HepG2 (cell line): Measurements from ENCODE around the gene HADHA. TPM values are rescaled to one million over a fixed set of nuclear protein-coding genes. Genes with fewer than 3 reads are reported as not detected.

Experiments used
- ATAC-seq: fragments of 200-7000 bp; cut with Tn5 transposase; 3 replicates; pipeline ENCODE4 v1.9.1; 2020; ENCODE audit warnings: mild to moderate bottlenecking, moderate library complexity
- BruUV-seq: library from RNA; stranded (reverse); fragments of 400-500 nt; replicated peaks from 2 replicates; lab custom pipeline; 2021; lab: Mats Ljungman, UMichigan
- CTCF ChIA-PET: fragments of 300-600 bp; formaldehyde crosslinking; extraction: SDS; loops from one replicate; lab custom pipeline; 2021; ENCODE audit warnings: low total read pairs, inconsistent platforms, low intra/inter-chr PET ratio; lab: Yijun Ruan, JAX
- POLR2A ChIA-PET: fragments of 350-600 bp; sonication (Branson Sonifier 250); formaldehyde crosslinking; loops from one replicate; lab custom pipeline; 2020; ENCODE audit warnings: antibody characterized with exemption, inconsistent platforms; lab: Yijun Ruan, JAX
- DNase-seq: peaks from one replicate; pipeline ENCODE4 v3.0.0-alpha.2; 2015; ENCODE audit warnings: low spot score
- FAIRE-seq: peaks from 3 replicates; lab custom pipeline; 2011; peaks lifted over from hg19 to GRCh38; lab: Jason Lieb, UNC
- H2AFZ ChIP-seq: one replicate; pipeline ENCODE4 v1.6.1; 2011; ENCODE audit warnings: low read length, inconsistent platforms
- H3K27ac ChIP-seq: fragments of 300-600 bp; 3 replicates; pipeline ENCODE4 v1.8.0; 2011; ENCODE audit warnings: mixed run types, mild to moderate bottlenecking, mixed read lengths, low read length, inconsistent platforms; ENCODE audit not compliant: insufficient read depth; ENCODE audit errors: extremely low read length
- H3K27me3 ChIP-seq, 2 experiments: fragments of 200-600 bp in 1 of 2; 2 replicates in 1 of 2; 3 replicates in 1 of 2; pipeline versions ENCODE4 v1.6.0 to v1.8.0; 2011; ENCODE audit warnings: low read length in 2 of 2, mild to moderate bottlenecking in 2 of 2, moderate library complexity in 2 of 2, inconsistent platforms in 1 of 2; ENCODE audit not compliant: insufficient read depth in 2 of 2, control insufficient read depth in 1 of 2
- H3K36me3 ChIP-seq, 2 experiments: fragments of 200-600 bp in 1 of 2; replicated peaks in 1 of 2; 2 replicates in 1 of 2; 3 replicates in 1 of 2; pipeline versions ENCODE4 v1.5.1 to v1.8.0; 2011; ENCODE audit warnings: low read length in 2 of 2, inconsistent platforms in 1 of 2; ENCODE audit not compliant: insufficient read depth in 2 of 2, control insufficient read depth in 1 of 2
- H3K4me1 ChIP-seq: 2 replicates; pipeline ENCODE4 v1.5.1; 2012; ENCODE audit warnings: low read length, inconsistent platforms; ENCODE audit not compliant: insufficient read depth
- H3K4me2 ChIP-seq: 2 replicates; pipeline ENCODE4 v1.6.0; 2011; ENCODE audit warnings: low read depth, low read length, inconsistent platforms
- H3K4me3 ChIP-seq, 3 experiments: fragments of 200-600 bp in 1 of 3; sonication (generic), shearing (Covaris generic) in 1 of 3; replicated peaks in 1 of 3; 2 replicates each; pipeline ENCODE4 v1.5.1; 2011 to 2016; ENCODE audit warnings: low read length in 3 of 3, inconsistent platforms in 2 of 3, low read depth in 2 of 3, mild to moderate bottlenecking in 2 of 3, control low read depth in 1 of 3, mixed read lengths in 1 of 3; ENCODE audit not compliant: insufficient read depth in 1 of 3
- H3K79me2 ChIP-seq: one replicate; pipeline ENCODE4 v1.6.1; 2011; ENCODE audit warnings: low read length, inconsistent platforms; ENCODE audit not compliant: insufficient read depth
- H3K9ac ChIP-seq: 2 replicates; pipeline ENCODE4 v1.6.0; 2011; ENCODE audit warnings: mild to moderate bottlenecking, low read depth, low read length, inconsistent platforms; ENCODE audit not compliant: insufficient read depth
- H3K9me3 ChIP-seq: 2 replicates; pipeline ENCODE4 v1.5.1; 2012; ENCODE audit warnings: mild to moderate bottlenecking, low read length
- H4K20me1 ChIP-seq: 2 replicates; pipeline ENCODE4 v1.6.0; 2011; ENCODE audit warnings: inconsistent platforms, mild to moderate bottlenecking, low read length, moderate library complexity; ENCODE audit not compliant: insufficient read depth
- BCL3 ChIP-seq: sonication (generic); formaldehyde crosslinking; IDR thresholded peaks from 2 replicates; pipeline ENCODE4 v1.5.1; 2020; ENCODE audit warnings: mild to moderate bottlenecking, missing genetic modification reagents, moderate library complexity
- EED ChIP-seq: sonication (generic); formaldehyde crosslinking; IDR thresholded peaks from 2 replicates; pipeline ENCODE4 v1.5.0; 2020; ENCODE audit warnings: mild to moderate bottlenecking, missing genetic modification reagents
- KAT8 ChIP-seq: IDR thresholded peaks from 2 replicates; pipeline ENCODE4 v1.6.1; 2016; ENCODE audit warnings: missing genetic modification reagents, missing compliant biosample characterization
- PHF8 ChIP-seq: sonication (generic); formaldehyde crosslinking; IDR thresholded peaks from 2 replicates; pipeline ENCODE4 v1.5.0; 2020; ENCODE audit warnings: missing genetic modification reagents
- RBAK ChIP-seq: sonication (generic); formaldehyde crosslinking; IDR thresholded peaks from 2 replicates; pipeline ENCODE4 v1.5.1; 2020; ENCODE audit warnings: mild to moderate bottlenecking, missing genetic modification reagents
- REPIN1 ChIP-seq: sonication (generic); formaldehyde crosslinking; IDR thresholded peaks from 2 replicates; pipeline ENCODE4 v1.8.0; 2022; ENCODE audit warnings: missing genetic modification reagents, low read depth, mild to moderate bottlenecking, borderline replicate concordance
- YEATS4 ChIP-seq: sonication (generic); formaldehyde crosslinking; IDR thresholded peaks from 2 replicates; pipeline ENCODE4 v1.4.0; 2020; ENCODE audit warnings: missing genetic modification reagents, borderline replicate concordance
- ZKSCAN5 ChIP-seq: sonication (generic); formaldehyde crosslinking; IDR thresholded peaks from 2 replicates; pipeline ENCODE4 v1.5.1; 2020; ENCODE audit warnings: mild to moderate bottlenecking, missing genetic modification reagents
- ZNF343 ChIP-seq: sonication (generic); formaldehyde crosslinking; IDR thresholded peaks from 2 replicates; pipeline ENCODE4 v1.4.0; 2020; ENCODE audit warnings: mild to moderate bottlenecking, missing genetic modification reagents
- ZNF589 ChIP-seq: sonication (generic); formaldehyde crosslinking; conservative IDR thresholded peaks from 2 replicates; pipeline ENCODE4 v1.8.0; 2022; ENCODE audit warnings: mild to moderate bottlenecking, moderate library complexity, missing genetic modification reagents
- ZNF687 ChIP-seq: sonication (generic); formaldehyde crosslinking; IDR thresholded peaks from 2 replicates; pipeline ENCODE4 v1.5.1; 2020; ENCODE audit warnings: mild to moderate bottlenecking, missing genetic modification reagents, moderate library complexity
- WGBS: methylation state at CpG from one replicate; pipeline ENCODE4 v1.1.6; 2017; ENCODE audit warnings: low lambda C conversion rate; 5-methylcytosine and 5-hydroxymethylcytosine counted together
- in situ Hi-C: cut with HindIII; loops from 2 replicates; pipeline ENCODE4 v1.10.0; 2017; ENCODE audit warnings: low pct_unique_long_range_greater_than_20kb; ENCODE audit not compliant: extremely low pct_ligation_motif_present
- intact Hi-C: fragments of 100-400 bp; cut with micrococcal nuclease; formaldehyde crosslinking; loops from one replicate; pipeline ENCODE4 v1.10.0; 2022; ENCODE audit not compliant: unreplicated experiment
- polyA plus RNA-seq, 8 experiments: library from polyadenylated mRNA; depleted of rRNA in 3 of 8; stranded (reverse) in 7 of 8; unstranded in 1 of 8; fragments of >200 nt; fragmentation: Illumina TruSeq in 4 of 8; extraction: Trizol in 4 of 8; gene quantifications; 2 replicates each; pipeline versions ENCODE4 v1.2.1 to v1.2.3, GENCODE V29; 2011 to 2016; ENCODE audit warnings: low read depth in 4 of 8, missing spikeins in 1 of 8, mixed read lengths in 1 of 8; ENCODE audit not compliant: insufficient read depth in 1 of 8
- total RNA-seq, 5 experiments: library from RNA; depleted of rRNA; stranded (reverse); fragments of >200 nt; fragmentation: Illumina TruSeq; extraction: Trizol; gene quantifications; 2 replicates each; pipeline ENCODE4 v1.2.3, GENCODE V29; 2016; ENCODE audit warnings: low read depth in 1 of 5
- TF ChIP-seq, protein P1 (sequence below): sonication (generic); formaldehyde crosslinking; IDR thresholded peaks from 2 replicates; pipeline ENCODE4 v1.4.0; 2020; ENCODE audit warnings: mild to moderate bottlenecking, missing genetic modification reagents, borderline replicate concordance

HADHA gene
- total and polyA plus RNA-seq, 2 of the 13 experiments (the other 11 are each of a cell fraction or from before 2014, with no cell fraction given) = 102 to 270 TPM

GRCh38 chr2:26290001-26290400 lies 45.6 kb upstream of the HADHA start:
- BruUV-seq = no TSS peak
- WGBS = 89% methylated on average over 1 of the region's 1 CpG
- FAIRE-seq (no peak), ATAC-seq (no peak), DNase-seq (no peak)
- Histone ChIP-seq H3K9ac (no peak overlapping the region), H3K27me3 (no peaks in the 10 kb centered on the region), H3K9me3 (no peaks in the 10 kb centered on the region), H3K36me3 (peaks cover 11 to 23% of the 10 kb centered on the region in 2 experiments), H3K27ac (no peak overlapping the region), H4K20me1 (no peaks in the 10 kb centered on the region), H3K4me2 (no peak overlapping the region), H3K79me2 (no peaks in the 10 kb centered on the region), H3K4me3 (no peak overlapping the region), H3K4me1 (peaks cover 15% of the 10 kb centered on the region; the same call in 1 of the 2 replicates), H2AFZ (no peak overlapping the region)
- in situ Hi-C loops (no loop called here), intact Hi-C loops (no loop called here)
- ChIA-PET CTCF (no interaction called here), POLR2A (no interaction called here)
- TF ChIP-seq KAT8 (CRISPR knock-in tag) (no peak), BCL3 (CRISPR knock-in tag) (no peak), ZNF589 (CRISPR knock-in tag) (no peak), PHF8 (CRISPR knock-in tag) (no peak), ZNF687 (CRISPR knock-in tag) (no peak), ZNF343 (no peak), ZKSCAN5 (CRISPR knock-in tag) (no peak), YEATS4 (CRISPR knock-in tag) (no peak), EED (CRISPR knock-in tag) (no peak), REPIN1 (CRISPR knock-in tag) (no peak), RBAK (CRISPR knock-in tag) (no peak)
- TF ChIP-seq, protein P1, sequence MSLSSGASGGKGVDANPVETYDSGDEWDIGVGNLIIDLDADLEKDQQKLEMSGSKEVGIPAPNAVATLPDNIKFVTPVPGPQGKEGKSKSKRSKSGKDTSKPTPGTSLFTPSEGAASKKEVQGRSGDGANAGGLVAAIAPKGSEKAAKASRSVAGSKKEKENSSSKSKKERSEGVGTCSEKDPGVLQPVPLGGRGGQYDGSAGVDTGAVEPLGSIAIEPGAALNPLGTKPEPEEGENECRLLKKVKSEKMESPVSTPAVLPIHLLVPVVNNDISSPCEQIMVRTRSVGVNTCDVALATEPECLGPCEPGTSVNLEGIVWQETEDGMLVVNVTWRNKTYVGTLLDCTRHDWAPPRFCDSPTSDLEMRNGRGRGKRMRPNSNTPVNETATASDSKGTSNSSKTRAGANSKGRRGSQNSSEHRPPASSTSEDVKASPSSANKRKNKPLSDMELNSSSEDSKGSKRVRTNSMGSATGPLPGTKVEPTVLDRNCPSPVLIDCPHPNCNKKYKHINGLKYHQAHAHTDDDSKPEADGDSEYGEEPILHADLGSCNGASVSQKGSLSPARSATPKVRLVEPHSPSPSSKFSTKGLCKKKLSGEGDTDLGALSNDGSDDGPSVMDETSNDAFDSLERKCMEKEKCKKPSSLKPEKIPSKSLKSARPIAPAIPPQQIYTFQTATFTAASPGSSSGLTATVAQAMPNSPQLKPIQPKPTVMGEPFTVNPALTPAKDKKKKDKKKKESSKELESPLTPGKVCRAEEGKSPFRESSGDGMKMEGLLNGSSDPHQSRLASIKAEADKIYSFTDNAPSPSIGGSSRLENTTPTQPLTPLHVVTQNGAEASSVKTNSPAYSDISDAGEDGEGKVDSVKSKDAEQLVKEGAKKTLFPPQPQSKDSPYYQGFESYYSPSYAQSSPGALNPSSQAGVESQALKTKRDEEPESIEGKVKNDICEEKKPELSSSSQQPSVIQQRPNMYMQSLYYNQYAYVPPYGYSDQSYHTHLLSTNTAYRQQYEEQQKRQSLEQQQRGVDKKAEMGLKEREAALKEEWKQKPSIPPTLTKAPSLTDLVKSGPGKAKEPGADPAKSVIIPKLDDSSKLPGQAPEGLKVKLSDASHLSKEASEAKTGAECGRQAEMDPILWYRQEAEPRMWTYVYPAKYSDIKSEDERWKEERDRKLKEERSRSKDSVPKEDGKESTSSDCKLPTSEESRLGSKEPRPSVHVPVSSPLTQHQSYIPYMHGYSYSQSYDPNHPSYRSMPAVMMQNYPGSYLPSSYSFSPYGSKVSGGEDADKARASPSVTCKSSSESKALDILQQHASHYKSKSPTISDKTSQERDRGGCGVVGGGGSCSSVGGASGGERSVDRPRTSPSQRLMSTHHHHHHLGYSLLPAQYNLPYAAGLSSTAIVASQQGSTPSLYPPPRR (CRISPR knock-in tag) = no peak
